AG09319 (cell line): ENCODE results near the gene CARMIL1.

Source experiments
- DNase-seq: peaks from one replicate; pipeline ENCODE4 v3.0.0-alpha.2; 2010; ENCODE audit warnings: low read depth; ENCODE audit errors: extremely low read depth
- TF ChIP-seq, protein P1 (sequence below): IDR thresholded peaks from 2 replicates; pipeline ENCODE4 v1.5.1; 2011; ENCODE audit warnings: low read depth, mild to moderate bottlenecking, inconsistent platforms, low read length, moderate library complexity

Gene CARMIL1

GRCh38 chr6:25472306-25472705 lies 193.1 kb downstream of the CARMIL1 start:
- no peak for DNase-seq
- TF ChIP-seq, protein P1, sequence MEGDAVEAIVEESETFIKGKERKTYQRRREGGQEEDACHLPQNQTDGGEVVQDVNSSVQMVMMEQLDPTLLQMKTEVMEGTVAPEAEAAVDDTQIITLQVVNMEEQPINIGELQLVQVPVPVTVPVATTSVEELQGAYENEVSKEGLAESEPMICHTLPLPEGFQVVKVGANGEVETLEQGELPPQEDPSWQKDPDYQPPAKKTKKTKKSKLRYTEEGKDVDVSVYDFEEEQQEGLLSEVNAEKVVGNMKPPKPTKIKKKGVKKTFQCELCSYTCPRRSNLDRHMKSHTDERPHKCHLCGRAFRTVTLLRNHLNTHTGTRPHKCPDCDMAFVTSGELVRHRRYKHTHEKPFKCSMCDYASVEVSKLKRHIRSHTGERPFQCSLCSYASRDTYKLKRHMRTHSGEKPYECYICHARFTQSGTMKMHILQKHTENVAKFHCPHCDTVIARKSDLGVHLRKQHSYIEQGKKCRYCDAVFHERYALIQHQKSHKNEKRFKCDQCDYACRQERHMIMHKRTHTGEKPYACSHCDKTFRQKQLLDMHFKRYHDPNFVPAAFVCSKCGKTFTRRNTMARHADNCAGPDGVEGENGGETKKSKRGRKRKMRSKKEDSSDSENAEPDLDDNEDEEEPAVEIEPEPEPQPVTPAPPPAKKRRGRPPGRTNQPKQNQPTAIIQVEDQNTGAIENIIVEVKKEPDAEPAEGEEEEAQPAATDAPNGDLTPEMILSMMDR = no peak

DNA sequence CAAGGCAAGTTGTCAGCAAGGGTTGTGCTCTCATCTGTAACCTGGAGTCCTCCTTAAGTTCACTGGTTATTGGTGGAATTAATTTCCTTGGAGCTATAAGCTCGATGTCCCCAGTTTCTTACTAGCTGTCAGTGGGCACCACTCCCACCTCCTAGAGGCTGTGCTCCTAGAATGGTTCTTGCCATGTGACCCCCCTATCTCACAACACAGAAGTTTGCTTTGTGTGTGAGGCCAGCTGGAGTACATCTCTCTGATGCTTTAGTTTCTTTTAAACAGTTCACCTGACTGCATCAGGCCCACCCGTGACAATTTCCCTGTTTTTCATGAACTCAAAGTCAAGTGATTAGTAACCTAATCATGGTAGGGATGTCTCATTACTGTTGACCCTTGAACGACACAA lies 193.7 kb downstream of the CARMIL1 start:
- TF ChIP-seq, protein P1 = no peak
- DNase-seq = no peak

GRCh38 chr6:25473447-25473846 lies 194.3 kb downstream of the CARMIL1 start:
- no peak for DNase-seq
- TF ChIP-seq, protein P1 = no peak

DNA sequence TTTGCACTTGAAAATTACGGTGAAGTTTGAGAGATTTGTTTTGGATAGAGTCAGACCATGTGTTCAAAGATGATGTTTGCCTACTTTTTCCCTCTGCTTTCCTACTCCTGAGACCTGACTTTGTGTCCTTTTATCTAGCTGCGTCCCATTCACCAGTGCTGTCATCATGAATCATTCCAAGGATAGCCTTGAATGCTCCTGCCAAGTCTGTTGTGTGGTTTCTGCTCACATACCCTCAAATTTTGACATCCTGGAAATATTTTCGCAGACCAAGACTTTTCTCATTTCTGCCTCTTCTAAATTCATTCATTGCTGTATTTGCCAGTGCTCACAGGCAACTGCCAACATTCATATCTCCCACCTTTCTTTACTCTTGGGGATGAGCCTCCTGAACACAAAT lies 197.0 kb downstream of the CARMIL1 start:
- no peak for DNase-seq
- TF ChIP-seq, protein P1 = no peak

DNA sequence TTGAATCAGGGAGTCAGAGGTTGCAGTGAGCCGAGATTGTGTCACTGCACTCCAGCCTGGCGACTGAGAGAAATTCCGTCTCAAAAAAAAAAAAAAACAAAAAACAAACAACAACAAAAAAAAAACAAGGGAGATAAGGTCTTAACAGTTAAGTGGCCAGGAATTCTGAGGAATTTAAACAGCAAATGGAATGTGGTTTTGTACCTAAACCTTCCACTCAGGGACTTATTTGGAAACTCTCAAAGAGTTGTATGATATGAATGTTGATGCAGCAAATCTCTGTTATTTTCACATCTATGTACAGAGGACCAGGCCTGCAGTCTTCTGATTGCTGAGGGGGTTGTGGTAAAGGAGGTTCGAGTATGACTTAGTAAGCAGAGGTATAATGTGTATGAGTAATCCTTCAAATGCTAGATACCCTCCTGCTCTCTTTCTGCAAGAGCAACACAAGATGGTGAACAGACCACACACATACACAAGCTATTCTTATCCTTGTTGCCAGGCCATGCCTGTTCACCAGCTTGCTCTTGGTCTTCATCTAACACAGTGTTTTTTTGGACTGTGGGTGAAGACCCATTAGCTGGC lies 197.9 kb downstream of the CARMIL1 start:
- TF ChIP-seq, protein P1 = no peak

DNA sequence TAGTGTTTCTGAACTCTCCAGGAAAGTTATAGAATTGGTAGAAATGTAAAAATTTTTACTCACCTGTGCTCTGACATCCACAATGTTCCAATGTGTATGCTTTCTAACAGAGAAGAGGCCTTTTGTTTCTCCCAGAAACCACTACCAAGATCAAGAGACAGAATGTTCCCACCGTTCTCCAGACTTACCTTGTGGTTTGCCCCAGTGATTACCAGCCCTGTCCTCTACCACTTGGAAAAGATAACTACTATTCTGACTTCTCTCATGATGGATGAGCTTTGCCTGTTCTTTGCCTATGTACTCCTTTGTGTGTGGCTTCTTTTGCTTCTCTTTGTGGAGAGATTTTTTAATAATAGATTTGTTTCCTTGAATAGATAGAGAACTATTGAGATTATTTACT lies 199.8 kb downstream of the CARMIL1 start:
- DNase-seq = no peak
- TF ChIP-seq, protein P1 = no peak

More for the DNA sequence above, 197.9 kb downstream of the CARMIL1 start:
- DNase-seq = no peak

DNA sequence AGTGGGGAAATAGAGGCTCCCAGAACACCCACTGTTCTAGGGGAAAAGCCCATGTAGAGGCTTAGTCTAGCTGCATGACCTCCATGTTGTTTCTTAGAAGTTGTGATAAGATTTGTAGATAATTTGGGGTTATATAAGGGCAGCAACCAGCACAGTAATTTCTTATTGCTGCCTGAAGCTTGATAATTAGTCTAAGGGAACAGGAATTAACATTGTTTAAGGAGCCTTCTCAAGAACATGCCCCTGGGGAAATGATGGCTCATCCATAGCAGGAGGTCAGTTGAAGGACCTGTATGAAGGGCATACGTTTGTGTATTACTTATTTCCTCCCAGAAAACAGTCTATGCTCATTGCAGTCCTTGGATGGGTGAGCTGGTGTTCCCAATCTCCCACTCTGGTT lies 202.1 kb downstream of the CARMIL1 start:
- TF ChIP-seq, protein P1 = no peak
- no peak for DNase-seq
